GM12872 (cell line): Measurements from ENCODE around the gene CELF2.

Experiments
- TF ChIP-seq, protein P1 (sequence below): IDR thresholded peaks from 3 replicates; pipeline ENCODE4 v1.5.1; 2011; ENCODE audit warnings: low read depth, mild to moderate bottlenecking, low read length, moderate library complexity; ENCODE audit not compliant: insufficient read depth

CELF2 gene

GRCh38 chr10:11153766-11154165 lies 136.1 kb downstream of the CELF2 start:
- TF ChIP-seq, protein P1, sequence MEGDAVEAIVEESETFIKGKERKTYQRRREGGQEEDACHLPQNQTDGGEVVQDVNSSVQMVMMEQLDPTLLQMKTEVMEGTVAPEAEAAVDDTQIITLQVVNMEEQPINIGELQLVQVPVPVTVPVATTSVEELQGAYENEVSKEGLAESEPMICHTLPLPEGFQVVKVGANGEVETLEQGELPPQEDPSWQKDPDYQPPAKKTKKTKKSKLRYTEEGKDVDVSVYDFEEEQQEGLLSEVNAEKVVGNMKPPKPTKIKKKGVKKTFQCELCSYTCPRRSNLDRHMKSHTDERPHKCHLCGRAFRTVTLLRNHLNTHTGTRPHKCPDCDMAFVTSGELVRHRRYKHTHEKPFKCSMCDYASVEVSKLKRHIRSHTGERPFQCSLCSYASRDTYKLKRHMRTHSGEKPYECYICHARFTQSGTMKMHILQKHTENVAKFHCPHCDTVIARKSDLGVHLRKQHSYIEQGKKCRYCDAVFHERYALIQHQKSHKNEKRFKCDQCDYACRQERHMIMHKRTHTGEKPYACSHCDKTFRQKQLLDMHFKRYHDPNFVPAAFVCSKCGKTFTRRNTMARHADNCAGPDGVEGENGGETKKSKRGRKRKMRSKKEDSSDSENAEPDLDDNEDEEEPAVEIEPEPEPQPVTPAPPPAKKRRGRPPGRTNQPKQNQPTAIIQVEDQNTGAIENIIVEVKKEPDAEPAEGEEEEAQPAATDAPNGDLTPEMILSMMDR = no peak

GRCh38 chr10:11154333-11154732 lies 136.7 kb downstream of the CELF2 start:
- TF ChIP-seq, protein P1 = no peak

GRCh38 chr10:11154849-11155498 lies 137.3 kb downstream of the CELF2 start:
- TF ChIP-seq, protein P1 = no peak

DNA sequence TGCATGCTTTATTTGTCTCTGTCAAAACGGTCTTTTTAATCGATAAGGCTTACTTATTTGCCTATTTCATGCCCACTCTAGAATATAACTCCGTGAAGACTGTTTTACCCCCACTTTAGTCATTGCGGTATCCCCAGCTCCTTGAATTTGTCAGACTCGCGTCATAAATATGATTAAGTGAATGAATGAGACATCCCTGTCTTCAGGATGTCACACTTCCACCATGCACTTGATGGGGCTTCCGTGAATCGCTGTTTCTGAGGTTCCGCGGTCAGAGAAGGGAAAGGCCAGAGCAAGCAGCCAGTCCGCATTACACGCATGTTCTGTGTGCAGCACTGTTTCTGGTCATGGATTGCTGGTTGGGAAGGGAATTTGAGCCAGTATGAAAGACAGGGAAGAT lies 138.8 kb downstream of the CELF2 start:
- TF ChIP-seq, protein P1 = no peak

DNA sequence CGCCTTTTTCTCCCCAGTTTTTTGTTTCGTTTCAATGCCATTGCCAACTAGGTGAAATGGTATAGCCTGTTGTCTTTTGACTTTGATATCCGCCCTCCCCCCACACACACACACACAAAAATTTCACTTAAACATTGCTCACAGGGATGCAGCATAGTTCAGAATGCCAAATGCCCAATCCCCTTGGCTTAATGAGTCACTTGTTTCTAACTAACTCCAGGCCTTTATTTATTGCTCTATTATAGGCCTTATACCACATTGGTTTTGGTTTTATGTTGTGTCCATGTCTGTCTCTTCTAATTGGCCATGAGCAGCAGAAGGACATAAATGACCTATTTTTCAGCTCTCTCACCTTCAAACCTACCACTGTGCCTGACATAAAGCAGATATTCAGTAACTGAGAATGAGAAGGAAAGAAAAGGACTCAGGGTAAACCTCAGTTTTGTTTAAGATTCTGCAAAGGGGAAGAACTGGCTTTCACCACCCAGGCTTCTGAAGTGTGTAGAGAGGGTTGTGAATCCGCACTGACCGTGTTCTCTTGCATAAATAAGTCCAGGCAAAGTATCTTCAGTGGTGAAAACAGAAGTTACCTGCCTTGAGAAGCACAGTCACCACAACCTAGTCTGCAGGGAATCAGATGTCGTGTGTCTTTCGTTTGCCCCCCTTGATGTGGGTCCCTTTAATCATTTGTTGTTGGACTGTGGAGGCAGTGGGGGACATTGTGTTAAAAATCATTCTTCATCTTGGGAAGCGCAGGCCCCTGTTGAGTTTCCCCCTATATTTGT lies 139.8 kb downstream of the CELF2 start:
- TF ChIP-seq, protein P1 = no peak

DNA sequence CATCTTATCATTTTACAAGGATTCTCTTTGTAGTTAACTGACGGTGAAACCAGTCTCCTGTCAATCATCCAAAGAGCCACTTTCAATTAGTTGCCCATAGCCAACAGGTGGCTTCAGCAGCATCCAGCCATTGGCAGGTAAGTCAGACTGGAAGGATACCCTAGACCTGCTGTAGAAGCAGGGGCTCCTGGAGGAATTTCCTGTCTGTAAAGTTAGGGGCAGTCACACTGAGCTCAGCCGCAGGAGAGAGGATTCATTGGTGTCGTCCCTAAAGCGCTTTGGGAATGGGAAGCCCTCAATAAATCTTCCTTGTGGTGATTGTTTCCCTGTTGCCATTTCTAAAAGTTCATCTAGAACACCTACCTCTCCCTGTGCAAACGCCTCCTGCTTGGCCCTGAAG lies 140.4 kb downstream of the CELF2 start:
- TF ChIP-seq, protein P1 = no peak

GRCh38 chr10:11159543-11160215 lies 142.0 kb downstream of the CELF2 start:
- TF ChIP-seq, protein P1 = no peak
